Panc1 (cell line): ENCODE results near the gene GRIA3.

Experiments used
- CTCF ChIP-seq: fragments of 450-650 bp; IDR thresholded peaks from 2 replicates; pipeline ENCODE4 v1.5.1; 2017; ENCODE audit warnings: mild to moderate bottlenecking
- POLR2AphosphoS5 ChIP-seq: IDR thresholded peaks from 2 replicates; pipeline ENCODE4 v1.6.1; 2012; ENCODE audit warnings: mild to moderate bottlenecking, low read depth, low read length, moderate library complexity
- REST ChIP-seq, 2 experiments: IDR thresholded peaks; 2 replicates each; pipeline ENCODE4 v1.6.1; 2011 to 2012; ENCODE audit warnings: low read depth in 2 of 2, control low read depth in 1 of 2, low read length in 1 of 2, mild to moderate bottlenecking in 1 of 2, moderate library complexity in 1 of 2; ENCODE audit not compliant: insufficient read depth in 1 of 2

GRCh38 chrX:123223409-123223808 is 39.3 kb downstream of the GRIA3 start:
- TF ChIP-seq POLR2AphosphoS5 (no peak), CTCF (no peak), REST (IDR thresholded peaks at IDR 0.05; ENCODE audit: insufficient read depth in 1 of 2, low read depth in 2 of 2, low read length in 1 of 2) (no peak)
